Panc1 (cell line): ENCODE results near the gene TRERF1. TPM values are rescaled to one million over a fixed set of nuclear protein-coding genes. Genes with fewer than 3 reads are reported as not detected.

Experiments
- ATAC-seq: fragments of 200-7000 bp; cut with Tn5 transposase; 2 replicates; pipeline ENCODE4 v1.9.1; 2020; ENCODE audit warnings: mild to moderate bottlenecking, moderate library complexity
- BruUV-seq: library from RNA; stranded (reverse); fragments of 400-500 nt; replicated peaks from 2 replicates; lab custom pipeline; 2021; lab: Mats Ljungman, UMichigan
- CTCF ChIA-PET: fragments of 300-600 bp; sonication (Branson Sonifier 250); formaldehyde crosslinking; loops from one replicate; lab custom pipeline; 2022; ENCODE audit warnings: antibody characterized with exemption; lab: Charles Lee
- POLR2A ChIA-PET: fragments of 300-600 bp; sonication (Branson Sonifier 250); formaldehyde crosslinking; loops from one replicate; lab custom pipeline; 2022; ENCODE audit warnings: antibody characterized with exemption; lab: Charles Lee
- DNase-seq: peaks from one replicate; pipeline ENCODE4 v3.0.0-alpha.2; 2010; ENCODE audit warnings: low read depth, low spot score
- H3K27ac ChIP-seq: 2 replicates; pipeline ENCODE4 v1.5.1; 2011; ENCODE audit warnings: mild to moderate bottlenecking, low read length, inconsistent platforms
- H3K27me3 ChIP-seq: fragments of 200-500 bp; sonication (Bioruptor generic); 2 replicates; pipeline ENCODE4 v1.6.0; 2014; ENCODE audit warnings: low read length, inconsistent platforms; ENCODE audit not compliant: control insufficient read depth, insufficient read depth
- H3K36me3 ChIP-seq: fragments of 200-500 bp; sonication (Bioruptor generic); 2 replicates; pipeline ENCODE4 v1.5.1; 2014; ENCODE audit warnings: inconsistent platforms, mild to moderate bottlenecking, low read length, moderate library complexity; ENCODE audit not compliant: control insufficient read depth, insufficient read depth
- H3K4me1 ChIP-seq: 2 replicates; pipeline ENCODE4 v1.5.1; 2011; ENCODE audit warnings: inconsistent platforms, mild to moderate bottlenecking, low read length, moderate library complexity; ENCODE audit not compliant: control insufficient read depth, insufficient read depth
- H3K4me3 ChIP-seq, 2 experiments: 2 replicates each; pipeline ENCODE4 v1.5.1; 2011 to 2012; ENCODE audit warnings: low read depth in 2 of 2, low read length in 2 of 2, mild to moderate bottlenecking in 2 of 2, inconsistent platforms in 1 of 2, moderate library complexity in 1 of 2
- H3K9me3 ChIP-seq: fragments of 200-500 bp; sonication (Bioruptor generic); 2 replicates; pipeline ENCODE4 v1.5.1; 2014; ENCODE audit warnings: low read depth, mild to moderate bottlenecking, inconsistent platforms, low read length, moderate library complexity; ENCODE audit not compliant: control insufficient read depth, insufficient read depth
- POLR2AphosphoS5 ChIP-seq: IDR thresholded peaks from 2 replicates; pipeline ENCODE4 v1.6.1; 2012; ENCODE audit warnings: mild to moderate bottlenecking, low read depth, low read length, moderate library complexity
- SIN3A ChIP-seq: IDR thresholded peaks from 2 replicates; pipeline ENCODE4 v1.6.1; 2012; ENCODE audit warnings: low read depth, mild to moderate bottlenecking, low read length, moderate library complexity, borderline replicate concordance; ENCODE audit not compliant: insufficient read depth
- TCF7L2 ChIP-seq: IDR thresholded peaks from 2 replicates; pipeline ENCODE4 v1.6.1; 2011; ENCODE audit warnings: mild to moderate bottlenecking, low read depth, low read length, inconsistent platforms
- in situ Hi-C: cut with HindIII; loops from 2 replicates; pipeline ENCODE4 v1.10.0; 2016; ENCODE audit warnings: low sequenced_read_pairs, low pct_unique_long_range_greater_than_20kb
- intact Hi-C: fragments of 100-400 bp; cut with micrococcal nuclease; formaldehyde crosslinking; loops from one replicate; pipeline ENCODE4 v1.10.0; 2022; ENCODE audit not compliant: unreplicated experiment
- total RNA-seq: library from RNA; stranded (reverse); gene quantifications from one replicate; pipeline ENCODE4 v1.2.1, GENCODE V29; 2021; ENCODE audit not compliant: unreplicated experiment
- TF ChIP-seq, protein P1 (sequence below): fragments of 450-650 bp; IDR thresholded peaks from 2 replicates; pipeline ENCODE4 v1.5.1; 2017; ENCODE audit warnings: mild to moderate bottlenecking
- TF ChIP-seq, protein P2 (sequence below), 2 experiments: IDR thresholded peaks; 2 replicates each; pipeline ENCODE4 v1.6.1; 2011 to 2012; ENCODE audit warnings: low read depth in 2 of 2, control low read depth in 1 of 2, low read length in 1 of 2, mild to moderate bottlenecking in 1 of 2, moderate library complexity in 1 of 2; ENCODE audit not compliant: insufficient read depth in 1 of 2

The TRERF1 gene
- total RNA-seq, 1 experiment from 2014 or later = 30.6 TPM

DNA sequence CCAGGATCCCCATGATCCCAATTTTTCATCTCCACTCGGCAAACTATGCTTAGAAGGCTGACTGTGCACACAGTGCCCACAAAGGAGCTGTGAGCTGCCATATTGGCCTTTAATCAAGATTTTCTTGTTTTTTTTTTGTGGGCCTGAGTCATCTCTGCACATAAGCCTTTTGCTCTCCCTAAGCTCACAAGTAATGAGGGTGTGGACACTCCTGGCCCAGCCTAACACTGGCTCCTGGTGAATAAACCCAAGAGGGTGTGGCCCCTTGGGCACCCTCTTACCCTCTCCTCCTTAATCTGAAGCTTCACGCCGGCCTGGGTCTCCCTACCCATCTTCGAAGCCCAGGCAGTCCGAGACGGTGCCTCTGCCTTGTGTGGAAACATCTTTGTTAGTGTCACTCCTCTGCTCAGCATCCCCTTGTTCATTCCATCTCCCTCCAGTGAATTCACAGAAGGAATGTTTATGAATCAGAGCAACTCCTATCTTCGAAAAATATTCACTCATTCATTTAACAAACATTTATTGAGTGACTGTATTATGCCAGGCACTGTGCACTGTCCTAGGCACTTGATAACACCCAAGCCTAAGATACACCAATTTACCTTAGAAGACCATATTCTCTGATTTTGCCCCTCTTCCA, 211.9 kb downstream of the TRERF1 start:
- in situ Hi-C loops = no loop called here
- peaks cover 11% of the 10 kb centered on the region for H3K4me1 ChIP-seq
- intact Hi-C loops = no loop called here
- no peaks in the 10 kb centered on the region for H3K9me3 ChIP-seq
- peaks cover 7% of the 10 kb centered on the region for H3K36me3 ChIP-seq
- ChIA-PET CTCF (no interaction called here), POLR2A (no interaction called here)
- TF ChIP-seq TCF7L2 (no peak), SIN3A (no peak), POLR2AphosphoS5 (no peak)
- TF ChIP-seq, protein P1, sequence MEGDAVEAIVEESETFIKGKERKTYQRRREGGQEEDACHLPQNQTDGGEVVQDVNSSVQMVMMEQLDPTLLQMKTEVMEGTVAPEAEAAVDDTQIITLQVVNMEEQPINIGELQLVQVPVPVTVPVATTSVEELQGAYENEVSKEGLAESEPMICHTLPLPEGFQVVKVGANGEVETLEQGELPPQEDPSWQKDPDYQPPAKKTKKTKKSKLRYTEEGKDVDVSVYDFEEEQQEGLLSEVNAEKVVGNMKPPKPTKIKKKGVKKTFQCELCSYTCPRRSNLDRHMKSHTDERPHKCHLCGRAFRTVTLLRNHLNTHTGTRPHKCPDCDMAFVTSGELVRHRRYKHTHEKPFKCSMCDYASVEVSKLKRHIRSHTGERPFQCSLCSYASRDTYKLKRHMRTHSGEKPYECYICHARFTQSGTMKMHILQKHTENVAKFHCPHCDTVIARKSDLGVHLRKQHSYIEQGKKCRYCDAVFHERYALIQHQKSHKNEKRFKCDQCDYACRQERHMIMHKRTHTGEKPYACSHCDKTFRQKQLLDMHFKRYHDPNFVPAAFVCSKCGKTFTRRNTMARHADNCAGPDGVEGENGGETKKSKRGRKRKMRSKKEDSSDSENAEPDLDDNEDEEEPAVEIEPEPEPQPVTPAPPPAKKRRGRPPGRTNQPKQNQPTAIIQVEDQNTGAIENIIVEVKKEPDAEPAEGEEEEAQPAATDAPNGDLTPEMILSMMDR = no peak
- TF ChIP-seq, protein P2, sequence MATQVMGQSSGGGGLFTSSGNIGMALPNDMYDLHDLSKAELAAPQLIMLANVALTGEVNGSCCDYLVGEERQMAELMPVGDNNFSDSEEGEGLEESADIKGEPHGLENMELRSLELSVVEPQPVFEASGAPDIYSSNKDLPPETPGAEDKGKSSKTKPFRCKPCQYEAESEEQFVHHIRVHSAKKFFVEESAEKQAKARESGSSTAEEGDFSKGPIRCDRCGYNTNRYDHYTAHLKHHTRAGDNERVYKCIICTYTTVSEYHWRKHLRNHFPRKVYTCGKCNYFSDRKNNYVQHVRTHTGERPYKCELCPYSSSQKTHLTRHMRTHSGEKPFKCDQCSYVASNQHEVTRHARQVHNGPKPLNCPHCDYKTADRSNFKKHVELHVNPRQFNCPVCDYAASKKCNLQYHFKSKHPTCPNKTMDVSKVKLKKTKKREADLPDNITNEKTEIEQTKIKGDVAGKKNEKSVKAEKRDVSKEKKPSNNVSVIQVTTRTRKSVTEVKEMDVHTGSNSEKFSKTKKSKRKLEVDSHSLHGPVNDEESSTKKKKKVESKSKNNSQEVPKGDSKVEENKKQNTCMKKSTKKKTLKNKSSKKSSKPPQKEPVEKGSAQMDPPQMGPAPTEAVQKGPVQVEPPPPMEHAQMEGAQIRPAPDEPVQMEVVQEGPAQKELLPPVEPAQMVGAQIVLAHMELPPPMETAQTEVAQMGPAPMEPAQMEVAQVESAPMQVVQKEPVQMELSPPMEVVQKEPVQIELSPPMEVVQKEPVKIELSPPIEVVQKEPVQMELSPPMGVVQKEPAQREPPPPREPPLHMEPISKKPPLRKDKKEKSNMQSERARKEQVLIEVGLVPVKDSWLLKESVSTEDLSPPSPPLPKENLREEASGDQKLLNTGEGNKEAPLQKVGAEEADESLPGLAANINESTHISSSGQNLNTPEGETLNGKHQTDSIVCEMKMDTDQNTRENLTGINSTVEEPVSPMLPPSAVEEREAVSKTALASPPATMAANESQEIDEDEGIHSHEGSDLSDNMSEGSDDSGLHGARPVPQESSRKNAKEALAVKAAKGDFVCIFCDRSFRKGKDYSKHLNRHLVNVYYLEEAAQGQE (IDR thresholded peaks at IDR 0.05; ENCODE audit: insufficient read depth in 1 of 2, low read depth in 2 of 2, low read length in 1 of 2) = no peak
- H3K27ac ChIP-seq = peak overlapping the region; percentile 55
- no TSS peak for BruUV-seq
- H3K4me3 ChIP-seq = no peak overlapping the region
- 0 out of 2 replicates have a peak, but pooled peaks have one; percentile 32 for ATAC-seq
- no peak for DNase-seq
- no peaks in the 10 kb centered on the region for H3K27me3 ChIP-seq

DNA sequence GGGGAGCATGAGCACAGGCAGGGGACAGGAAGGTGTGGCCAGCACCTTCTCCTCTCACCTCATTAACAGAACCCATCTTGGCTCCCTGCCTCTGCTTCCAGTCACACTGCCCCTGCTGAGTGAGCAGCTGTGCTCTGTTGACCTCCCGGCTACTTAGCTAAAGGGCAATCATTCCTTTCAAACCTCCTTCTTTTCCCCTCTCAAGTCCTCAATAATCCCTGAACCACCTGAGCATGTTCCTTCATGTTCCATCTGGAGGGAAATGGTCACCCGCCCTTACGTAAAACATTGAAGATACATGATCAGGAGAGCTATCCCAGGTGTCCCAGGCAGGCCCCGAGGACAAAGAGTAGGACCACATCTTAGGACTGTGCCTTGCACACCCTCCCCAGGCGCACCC, 212.4 kb downstream of the TRERF1 start:
- BruUV-seq = no TSS peak
- ChIA-PET POLR2A (no interaction called here), CTCF (no interaction called here)
- DNase-seq = no peak
- no peak for ATAC-seq
- H3K4me3 ChIP-seq = no peak overlapping the region
- peaks cover 7% of the 10 kb centered on the region for H3K36me3 ChIP-seq
- H3K27me3 ChIP-seq = no peaks in the 10 kb centered on the region
- TF ChIP-seq TCF7L2 (no peak), POLR2AphosphoS5 (no peak), SIN3A (no peak)
- TF ChIP-seq, protein P1 = no peak
- TF ChIP-seq, protein P2 (IDR thresholded peaks at IDR 0.05; ENCODE audit: insufficient read depth in 1 of 2, low read depth in 2 of 2, low read length in 1 of 2) = no peak
- in situ Hi-C loops = no loop called here
- H3K27ac ChIP-seq = peak overlapping the region; percentile 1; the same call in 1 of the 2 replicates
- no peaks in the 10 kb centered on the region for H3K9me3 ChIP-seq
- peaks cover 11% of the 10 kb centered on the region for H3K4me1 ChIP-seq
- intact Hi-C loops = no loop called here
